Keratinocyte (primary cell): ENCODE results near the gene FGF18. TPM values are rescaled to one million over a fixed set of nuclear protein-coding genes. Genes with fewer than 3 reads are reported as not detected.

Source experiments
- DNase-seq: peaks from one replicate; pipeline ENCODE4 v3.0.0-alpha.2; 2011; ENCODE audit warnings: low read depth, missing footprints, low spot score
- FAIRE-seq: peaks from 2 replicates; lab custom pipeline; 2011; peaks lifted over from hg19 to GRCh38; lab: Jason Lieb, UNC
- H2AFZ ChIP-seq: 2 replicates; pipeline ENCODE4 v1.6.0; 2012; ENCODE audit warnings: low read length, control low read depth, inconsistent platforms; ENCODE audit not compliant: control insufficient read depth
- H3K27ac ChIP-seq: 2 replicates; pipeline ENCODE4 v1.5.1; 2011; ENCODE audit warnings: low read length; ENCODE audit not compliant: control insufficient read depth, insufficient read depth
- H3K27me3 ChIP-seq: 3 replicates; pipeline ENCODE4 v1.6.0; 2011; ENCODE audit warnings: low read length; ENCODE audit not compliant: control insufficient read depth, insufficient read depth; ENCODE audit errors: extremely low read depth
- H3K36me3 ChIP-seq, 2 experiments: 2 replicates in 1 of 2; 3 replicates in 1 of 2; pipeline ENCODE4 v1.5.1; 2011; ENCODE audit warnings: low read length in 2 of 2, mild to moderate bottlenecking in 1 of 2; ENCODE audit not compliant: control insufficient read depth in 2 of 2, insufficient read depth in 2 of 2; ENCODE audit errors: extremely low read depth in 1 of 2
- H3K4me1 ChIP-seq: 3 replicates; pipeline ENCODE4 v1.5.1; 2011; ENCODE audit warnings: low read length; ENCODE audit not compliant: control insufficient read depth, insufficient read depth; ENCODE audit errors: extremely low read depth
- H3K4me2 ChIP-seq: 3 replicates; pipeline ENCODE4 v1.6.0; 2011; ENCODE audit warnings: low read depth, low read length; ENCODE audit not compliant: control insufficient read depth, insufficient read depth; ENCODE audit errors: extremely low read depth
- H3K4me3 ChIP-seq, 3 experiments: fragments of 200-600 bp in 1 of 3; sonication (generic) in 1 of 3; 2 replicates in 2 of 3; 3 replicates in 1 of 3; pipeline ENCODE4 v1.5.1; 2011 to 2016; ENCODE audit warnings: low read length in 3 of 3, mild to moderate bottlenecking in 3 of 3, control low read depth in 2 of 3, inconsistent platforms in 1 of 3, low read depth in 1 of 3, mixed read lengths in 1 of 3, mixed run types in 1 of 3, moderate library complexity in 1 of 3; ENCODE audit not compliant: control insufficient read depth in 2 of 3, insufficient read depth in 2 of 3; ENCODE audit errors: extremely low read depth in 1 of 3
- H3K79me2 ChIP-seq: 2 replicates; pipeline ENCODE4 v1.6.0; 2012; ENCODE audit warnings: low read length; ENCODE audit not compliant: control insufficient read depth, insufficient read depth
- H3K9ac ChIP-seq: 3 replicates; pipeline ENCODE4 v1.6.0; 2011; ENCODE audit warnings: low read length; ENCODE audit not compliant: control insufficient read depth, insufficient read depth; ENCODE audit errors: extremely low read depth
- H3K9me1 ChIP-seq: 3 replicates; pipeline ENCODE4 v1.6.0; 2011; ENCODE audit warnings: low read length; ENCODE audit not compliant: control insufficient read depth, insufficient read depth; ENCODE audit errors: extremely low read depth
- H3K9me3 ChIP-seq: 2 replicates; pipeline ENCODE4 v1.5.1; 2012; ENCODE audit warnings: low read depth, low read length; ENCODE audit not compliant: control insufficient read depth
- H4K20me1 ChIP-seq: 3 replicates; pipeline ENCODE4 v1.6.0; 2011; ENCODE audit warnings: low read length; ENCODE audit not compliant: control insufficient read depth, insufficient read depth; ENCODE audit errors: extremely low read depth
- EZH2 ChIP-seq: IDR thresholded peaks from one replicate; pipeline ENCODE4 v1.6.1; 2012; ENCODE audit warnings: inconsistent platforms, mild to moderate bottlenecking, low read length, moderate library complexity
- dilution Hi-C: fragments of 300-500 bp; cut with MboI; formaldehyde crosslinking; loops from one replicate; pipeline ENCODE4 v1.7.0; 2020; ENCODE audit warnings: low sequenced_read_pairs; ENCODE audit not compliant: extremely low pct_ligation_motif_present
- polyA plus RNA-seq, 5 experiments: library from polyadenylated mRNA; depleted of rRNA in 3 of 5; stranded (reverse) in 3 of 5; stranded (forward) in 1 of 5; unstranded in 1 of 5; fragments of >200 nt; gene quantifications; 1 replicate in 1 of 5; 2 replicates in 3 of 5; 3 replicates in 1 of 5; pipeline versions ENCODE4 v1.2.1 to v1.2.3, GENCODE V29; 2011 to 2012; ENCODE audit warnings: missing spikeins in 2 of 5, low read depth in 1 of 5, low replicate concordance in 1 of 5
- TF ChIP-seq, protein P1 (sequence below), 3 experiments: IDR thresholded peaks in 1 of 3; conservative IDR thresholded peaks in 1 of 3; optimal IDR thresholded peaks in 1 of 3; 2 replicates in 2 of 3; 3 replicates in 1 of 3; pipeline versions ENCODE3 to v1.5.1; 2011; ENCODE audit warnings: low read length in 3 of 3, mild to moderate bottlenecking in 3 of 3, moderate library complexity in 2 of 3, control low read depth in 1 of 3, inconsistent platforms in 1 of 3; ENCODE audit not compliant: insufficient read depth in 2 of 3; ENCODE audit errors: extremely low read depth in 1 of 3

FGF18 gene
- polyA plus RNA-seq, 1 donor (not counting 4 experiments of a cell fraction or from before 2014, with no cell fraction given) = 0.05 TPM

DNA sequence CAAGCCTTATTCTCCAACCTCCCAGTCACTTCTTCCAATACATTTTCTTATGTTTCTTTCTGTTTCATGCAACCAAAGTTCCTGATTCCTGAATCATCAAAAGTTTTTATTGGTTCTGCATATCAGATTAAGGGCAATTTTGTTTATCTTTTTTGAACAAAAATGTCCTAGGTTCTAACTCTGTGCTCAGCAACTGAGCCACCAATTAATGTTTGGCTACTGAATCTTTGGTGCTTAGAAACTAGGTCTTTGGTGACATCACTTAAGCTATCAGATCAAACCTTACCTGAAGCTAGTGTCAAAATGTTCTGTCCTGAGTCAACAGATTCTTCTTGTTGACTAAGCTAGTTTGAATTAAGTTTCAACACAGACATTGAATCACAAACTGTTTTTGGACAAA, 56.1 kb downstream of the FGF18 start:
- H3K9me3 ChIP-seq = no peaks in the 10 kb centered on the region
- no peaks in the 10 kb centered on the region for H3K4me1 ChIP-seq
- H3K27me3 ChIP-seq = peaks cover 12% of the 10 kb centered on the region
- no peaks in the 10 kb centered on the region for H4K20me1 ChIP-seq
- FAIRE-seq (no peak), DNase-seq (no peak)
- H3K79me2 ChIP-seq = no peaks in the 10 kb centered on the region
- H3K4me2 ChIP-seq = no peak overlapping the region
- no peak overlapping the region for H3K27ac ChIP-seq
- H3K36me3 ChIP-seq = no peaks in the 10 kb centered on the region
- H2AFZ ChIP-seq = no peak overlapping the region
- no peak overlapping the region for H3K9ac ChIP-seq
- H3K9me1 ChIP-seq = no peaks in the 10 kb centered on the region
- dilution Hi-C loops = no loop called here
- no peak for TF ChIP-seq EZH2
- TF ChIP-seq, protein P1, sequence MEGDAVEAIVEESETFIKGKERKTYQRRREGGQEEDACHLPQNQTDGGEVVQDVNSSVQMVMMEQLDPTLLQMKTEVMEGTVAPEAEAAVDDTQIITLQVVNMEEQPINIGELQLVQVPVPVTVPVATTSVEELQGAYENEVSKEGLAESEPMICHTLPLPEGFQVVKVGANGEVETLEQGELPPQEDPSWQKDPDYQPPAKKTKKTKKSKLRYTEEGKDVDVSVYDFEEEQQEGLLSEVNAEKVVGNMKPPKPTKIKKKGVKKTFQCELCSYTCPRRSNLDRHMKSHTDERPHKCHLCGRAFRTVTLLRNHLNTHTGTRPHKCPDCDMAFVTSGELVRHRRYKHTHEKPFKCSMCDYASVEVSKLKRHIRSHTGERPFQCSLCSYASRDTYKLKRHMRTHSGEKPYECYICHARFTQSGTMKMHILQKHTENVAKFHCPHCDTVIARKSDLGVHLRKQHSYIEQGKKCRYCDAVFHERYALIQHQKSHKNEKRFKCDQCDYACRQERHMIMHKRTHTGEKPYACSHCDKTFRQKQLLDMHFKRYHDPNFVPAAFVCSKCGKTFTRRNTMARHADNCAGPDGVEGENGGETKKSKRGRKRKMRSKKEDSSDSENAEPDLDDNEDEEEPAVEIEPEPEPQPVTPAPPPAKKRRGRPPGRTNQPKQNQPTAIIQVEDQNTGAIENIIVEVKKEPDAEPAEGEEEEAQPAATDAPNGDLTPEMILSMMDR (optimal IDR thresholded peaks at IDR 0.05 in 1 of 3, IDR thresholded peaks at IDR 0.05 in 1 of 3, conservative IDR thresholded peaks at IDR 0.05 in 1 of 3; ENCODE audit: extremely low read depth in 1 of 3, insufficient read depth in 2 of 3, low read length in 3 of 3) = no peak
- H3K4me3 ChIP-seq = no peak overlapping the region

DNA sequence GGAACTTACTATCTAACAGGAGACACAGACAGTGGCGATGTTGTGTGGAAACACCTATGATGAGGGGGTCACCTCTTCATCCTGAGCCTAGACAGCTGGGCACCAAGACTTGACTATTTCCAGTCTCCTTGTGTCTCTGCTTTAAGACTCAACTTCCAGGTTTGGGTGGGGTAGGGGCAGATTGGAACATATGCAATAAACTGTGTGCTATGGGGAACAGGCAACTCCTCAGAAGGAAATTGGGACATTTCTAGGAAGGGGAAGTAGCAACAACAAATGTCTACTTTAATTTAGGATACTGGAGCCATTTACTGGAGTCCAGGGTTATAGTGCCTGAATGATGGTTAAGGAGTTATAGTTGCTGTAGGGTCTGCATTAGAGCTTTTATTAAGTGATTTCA, 57.3 kb downstream of the FGF18 start:
- H3K36me3 ChIP-seq = no peaks in the 10 kb centered on the region
- dilution Hi-C loops = no loop called here
- no peak overlapping the region for H3K9ac ChIP-seq
- DNase-seq (no peak), FAIRE-seq (no peak)
- H3K9me1 ChIP-seq = no peaks in the 10 kb centered on the region
- H3K27me3 ChIP-seq = peaks cover 11% of the 10 kb centered on the region
- no peak overlapping the region for H3K27ac ChIP-seq
- H3K4me2 ChIP-seq = no peak overlapping the region
- H3K79me2 ChIP-seq = no peaks in the 10 kb centered on the region
- no peaks in the 10 kb centered on the region for H3K4me1 ChIP-seq
- TF ChIP-seq, protein P1 (optimal IDR thresholded peaks at IDR 0.05 in 1 of 3, IDR thresholded peaks at IDR 0.05 in 1 of 3, conservative IDR thresholded peaks at IDR 0.05 in 1 of 3; ENCODE audit: extremely low read depth in 1 of 3, insufficient read depth in 2 of 3, low read length in 3 of 3) = no peak
- TF ChIP-seq EZH2 = no peak
- no peak overlapping the region for H3K4me3 ChIP-seq
- H2AFZ ChIP-seq = no peak overlapping the region
- H4K20me1 ChIP-seq = no peaks in the 10 kb centered on the region
- H3K9me3 ChIP-seq = no peaks in the 10 kb centered on the region
